K562 (cell line): Measurements from ENCODE around the gene SGMS1. TPM values are rescaled to one million over a fixed set of nuclear protein-coding genes. Genes with fewer than 3 reads are reported as not detected.
A peak's percentile ranks its signal among the peaks of the same experiment; 100 is the strongest.

Experiments
- BRF1 ChIP-seq: IDR thresholded peaks from 3 replicates; pipeline ENCODE4 v1.6.1; 2011; ENCODE audit warnings: borderline replicate concordance, mild to moderate bottlenecking; ENCODE audit not compliant: insufficient read length; ENCODE audit errors: extremely low read depth
- CHD4 ChIP-seq: fragments of 200-600 bp; sonication (generic); IDR thresholded peaks from 3 replicates; pipeline ENCODE4 v1.6.1; 2012; ENCODE audit warnings: low read depth, mild to moderate bottlenecking, mixed read lengths, low read length, inconsistent platforms; ENCODE audit not compliant: insufficient read depth, insufficient replicate concordance, poor library complexity, severe bottlenecking
- E2F8 ChIP-seq: fragments of 450-650 bp; IDR thresholded peaks from 2 replicates; pipeline ENCODE4 v1.7.1; 2018; ENCODE audit warnings: mild to moderate bottlenecking, low read depth; ENCODE audit not compliant: partially characterized antibody
- ELF1 ChIP-seq: fragments of 200-800 bp; sonication (Bioruptor generic); IDR thresholded peaks from 2 replicates; pipeline ENCODE4 v1.6.1; 2016; ENCODE audit warnings: missing genetic modification characterization, missing compliant biosample characterization
- GATA2 ChIP-seq: sonication (generic); formaldehyde crosslinking; IDR thresholded peaks from 2 replicates; pipeline ENCODE4 v1.4.0; 2020; ENCODE audit warnings: mild to moderate bottlenecking, missing genetic modification reagents
- GTF2B ChIP-seq: IDR thresholded peaks from 2 replicates; pipeline ENCODE4 v1.6.1; 2011; ENCODE audit not compliant: insufficient read length; ENCODE audit errors: extremely low read depth
- NFIC ChIP-seq: fragments of 450-650 bp; IDR thresholded peaks from 2 replicates; pipeline ENCODE4 v1.6.1; 2017; ENCODE audit warnings: mild to moderate bottlenecking, inconsistent platforms
- PRPF4 ChIP-seq: fragments of 200-400 bp; formaldehyde crosslinking; IDR thresholded peaks from one replicate; pipeline ENCODE4 v1.6.1; 2017; ENCODE audit warnings: low read length, low read depth, mild to moderate bottlenecking; ENCODE audit not compliant: insufficient read depth, poor library complexity, severe bottlenecking
- RBM34 ChIP-seq: fragments of 200-400 bp; formaldehyde crosslinking; IDR thresholded peaks from 2 replicates; pipeline ENCODE4 v1.6.1; 2018; ENCODE audit warnings: low read length, borderline replicate concordance; ENCODE audit not compliant: insufficient read depth
- SMAD3 ChIP-seq: fragments of 450-650 bp; formaldehyde crosslinking; conservative IDR thresholded peaks from 2 replicates; pipeline ENCODE4 v1.4.0; 2020; ENCODE audit warnings: mild to moderate bottlenecking
- STAT6 ChIP-seq: sonication (generic); formaldehyde crosslinking; IDR thresholded peaks from 2 replicates; pipeline ENCODE4 v1.8.1; 2023; ENCODE audit warnings: mild to moderate bottlenecking, missing genetic modification reagents
- TSHZ1 ChIP-seq: fragments of 250-450 bp; sonication (Bioruptor Pico); IDR thresholded peaks from 2 replicates; pipeline ENCODE4 v1.4.0; 2020; ENCODE audit warnings: mild to moderate bottlenecking, moderate library complexity
- ZEB2 ChIP-seq: fragments of 450-650 bp; IDR thresholded peaks from 2 replicates; pipeline ENCODE4 v1.6.1; 2016
- ZFPM2 ChIP-seq: fragments of 250-450 bp; sonication (Bioruptor Pico); IDR thresholded peaks from 2 replicates; pipeline ENCODE4 v1.5.1; 2022; ENCODE audit warnings: mild to moderate bottlenecking
- ZNF253 ChIP-seq: fragments of 250-450 bp; sonication (Bioruptor Pico); conservative IDR thresholded peaks from 2 replicates; pipeline ENCODE4 v1.6.1; 2021; ENCODE audit warnings: mild to moderate bottlenecking
- ZNF668 ChIP-seq: fragments of 250-450 bp; sonication (Bioruptor Pico); IDR thresholded peaks from 2 replicates; pipeline ENCODE4 v1.8.0; 2022; ENCODE audit warnings: mild to moderate bottlenecking, inconsistent platforms
- ZNF76 ChIP-seq: fragments of 250-450 bp; sonication (Bioruptor Pico); IDR thresholded peaks from 2 replicates; pipeline ENCODE4 v1.4.0; 2020; ENCODE audit warnings: mild to moderate bottlenecking, moderate library complexity, borderline replicate concordance
- ZSCAN29 ChIP-seq: fragments of 450-650 bp; IDR thresholded peaks from 2 replicates; pipeline ENCODE4 v1.6.1; 2017
- polyA plus RNA-seq, 8 experiments: library from polyadenylated mRNA; depleted of rRNA in 4 of 8; stranded (reverse) in 5 of 8; unstranded in 3 of 8; fragments of >200 nt; fragmentation: Nextera tagmentation in 2 of 8; fragmentation: Illumina TruSeq in 1 of 8; extraction: Ambion mirVana in 2 of 8; extraction: Trizol in 1 of 8; gene quantifications; 2 replicates each; pipeline versions ENCODE4 v1.2.1 to v1.2.3, GENCODE V29; 2011 to 2014; ENCODE audit warnings: inconsistent platforms in 1 of 8, missing spikeins in 1 of 8
- total RNA-seq, 7 experiments: library from RNA; depleted of rRNA in 6 of 7; stranded (reverse); fragments of >200 nt in 6 of 7; fragmentation: Illumina TruSeq in 2 of 7; extraction: Trizol in 2 of 7; gene quantifications; 2 replicates each; pipeline versions ENCODE4 v1.2.1 to v1.2.3, GENCODE V29; 2011 to 2021; ENCODE audit warnings: low replicate concordance in 1 of 7

Gene SGMS1
- total and polyA plus RNA-seq, 9 of the 15 experiments (the other 6 are each of a cell fraction or from before 2014, with no cell fraction given) = 22.6 to 232 (median 82.2) TPM

- no peak for TF ChIP-seq BRF1
- TF ChIP-seq ELF1 (tag) = peak; percentile 52; the same call in 1 of the 2 replicates
- no peak for TF ChIP-seq ZNF668 (CRISPR knock-in tag)
- peak; percentile 66; the same call in 1 of the 2 replicates for TF ChIP-seq ZEB2
- TF ChIP-seq GTF2B = no peak
- no peak for TF ChIP-seq ZFPM2
- TF ChIP-seq ZNF253 (CRISPR knock-in tag) = no peak
- TF ChIP-seq STAT6 (CRISPR knock-in tag) = no peak
- TF ChIP-seq GATA2 = 0 out of 2 replicates have a peak, but pooled peaks have one; percentile 53
- no peak for TF ChIP-seq CHD4
- TF ChIP-seq PRPF4 = no peak
- no peak for TF ChIP-seq ZSCAN29
- no peak for TF ChIP-seq E2F8
- no peak for TF ChIP-seq TSHZ1
- 0 out of 2 replicates have a peak, but pooled peaks have one; percentile 8 for TF ChIP-seq SMAD3 (CRISPR knock-in tag)
- no peak for TF ChIP-seq RBM34
- TF ChIP-seq NFIC = peak; percentile 2; the same call in 1 of the 2 replicates
- no peak for TF ChIP-seq ZNF76
Measured at GRCh38 chr10:50579491-50580261, 44.1 kb downstream of the SGMS1 start (continued).
